ENCODE results near the gene CAV3. TPM values are rescaled to one million over a fixed set of nuclear protein-coding genes. Genes with fewer than 3 reads are reported as not detected.

The CAV3 gene
- total RNA-seq, 1 experiment from 2014 or later = not detected

GRCh38 chr3:8722808-8723207, 10.8 kb upstream of the CAV3 start:
- ChIA-PET CTCF (no interaction called here), POLR2A (no interaction called here)
- H3K4me1 ChIP-seq = no peaks in the 10 kb centered on the region
- BruUV-seq (replicated peaks) = no TSS peak
- Mint-ChIP-seq H3K27ac (ENCODE audit: unreplicated experiment) (no peak overlapping the region), H3K27me3 (ENCODE audit: insufficient read depth, unreplicated experiment) (no peaks in the 10 kb centered on the region), H3K4me3 (ENCODE audit: unreplicated experiment) (no peak overlapping the region), H3K4me1 (ENCODE audit: low read depth, unreplicated experiment) (no peaks in the 10 kb centered on the region), H3K36me3 (ENCODE audit: insufficient read depth, unreplicated experiment) (no peaks in the 10 kb centered on the region), H3K9me3 (ENCODE audit: unreplicated experiment) (no peaks in the 10 kb centered on the region)
- no peak overlapping the region for H3K4me3 ChIP-seq (ENCODE audit: low read depth, low read length)
- H3K36me3 ChIP-seq (ENCODE audit: control insufficient read depth, insufficient read depth, low read length) = no peaks in the 10 kb centered on the region
- intact Hi-C loops (cut with micrococcal nuclease; ENCODE audit: unreplicated experiment) = no loop called here
- TF ChIP-seq CTCF (IDR thresholded peaks at IDR 0.05; ENCODE audit: insufficient read depth in 1 of 2, low read depth in 1 of 2, low read length in 1 of 2, severe bottlenecking in 1 of 2, unreplicated experiment in 1 of 2) = no peak
- H3K27me3 ChIP-seq (replicated peaks; ENCODE audit: control insufficient read depth, insufficient read depth, low read length) = no peaks in the 10 kb centered on the region
- no peaks in the 10 kb centered on the region for H3K9me3 ChIP-seq
- no peak for DNase-seq

- Histone ChIP-seq H3K9me3 (no peaks in the 10 kb centered on the region), H3K27me3 (replicated peaks; ENCODE audit: control insufficient read depth, insufficient read depth, low read length) (no peaks in the 10 kb centered on the region), H3K36me3 (ENCODE audit: control insufficient read depth, insufficient read depth, low read length) (no peaks in the 10 kb centered on the region), H3K4me3 (ENCODE audit: low read depth, low read length) (no peak overlapping the region), H3K4me1 (no peaks in the 10 kb centered on the region)
- no peak overlapping the region for H3K4me3 Mint-ChIP-seq (ENCODE audit: unreplicated experiment)
- ChIA-PET POLR2A (no interaction called here), CTCF (no interaction called here)
- no TSS peak for BruUV-seq (replicated peaks)
- no peaks in the 10 kb centered on the region for H3K36me3 Mint-ChIP-seq (ENCODE audit: insufficient read depth, unreplicated experiment)
- no peak for DNase-seq
- H3K27me3 Mint-ChIP-seq (ENCODE audit: insufficient read depth, unreplicated experiment) = no peaks in the 10 kb centered on the region
- H3K4me1 Mint-ChIP-seq (ENCODE audit: low read depth, unreplicated experiment) = no peaks in the 10 kb centered on the region
- no peak for TF ChIP-seq CTCF (IDR thresholded peaks at IDR 0.05; ENCODE audit: insufficient read depth in 1 of 2, low read depth in 1 of 2, low read length in 1 of 2, severe bottlenecking in 1 of 2, unreplicated experiment in 1 of 2)
- no peaks in the 10 kb centered on the region for H3K9me3 Mint-ChIP-seq (ENCODE audit: unreplicated experiment)
- intact Hi-C loops (cut with micrococcal nuclease; ENCODE audit: unreplicated experiment) = no loop called here
- H3K27ac Mint-ChIP-seq (ENCODE audit: unreplicated experiment) = no peak overlapping the region
These were observed 10.0 kb upstream of the CAV3 start for GRCh38 chr3:8723612-8724011.

GRCh38 chr3:8724108-8724752, 9.4 kb upstream of the CAV3 start:
- no peak for DNase-seq
- no peaks in the 10 kb centered on the region for H3K4me1 Mint-ChIP-seq (ENCODE audit: low read depth, unreplicated experiment)
- H3K9me3 ChIP-seq = no peaks in the 10 kb centered on the region
- no peaks in the 10 kb centered on the region for H3K36me3 Mint-ChIP-seq (ENCODE audit: insufficient read depth, unreplicated experiment)
- H3K27me3 Mint-ChIP-seq (ENCODE audit: insufficient read depth, unreplicated experiment) = no peaks in the 10 kb centered on the region
- ChIA-PET CTCF (no interaction called here), POLR2A (no interaction called here)
- no TSS peak for BruUV-seq (replicated peaks)
- H3K27ac Mint-ChIP-seq (ENCODE audit: unreplicated experiment) = no peak overlapping the region
- TF ChIP-seq CTCF (IDR thresholded peaks at IDR 0.05; ENCODE audit: insufficient read depth in 1 of 2, low read depth in 1 of 2, low read length in 1 of 2, severe bottlenecking in 1 of 2, unreplicated experiment in 1 of 2) = no peak
- no peak overlapping the region for H3K4me3 ChIP-seq (ENCODE audit: low read depth, low read length)
- H3K4me1 ChIP-seq = no peaks in the 10 kb centered on the region
- no peaks in the 10 kb centered on the region for H3K27me3 ChIP-seq (replicated peaks; ENCODE audit: control insufficient read depth, insufficient read depth, low read length)
- H3K9me3 Mint-ChIP-seq (ENCODE audit: unreplicated experiment) = no peaks in the 10 kb centered on the region
- intact Hi-C loops (cut with micrococcal nuclease; ENCODE audit: unreplicated experiment) = no loop called here
- H3K4me3 Mint-ChIP-seq (ENCODE audit: unreplicated experiment) = no peak overlapping the region
- H3K36me3 ChIP-seq (ENCODE audit: control insufficient read depth, insufficient read depth, low read length) = no peaks in the 10 kb centered on the region

Measured in Caco-2 (cell line).